Stimulated activated CD8-positive, alpha-beta memory T cell treated with anti-CD3 and anti-CD28 coated beads, Interleukin-7, amount 100 ng/mL, for 24 hours (primary cell): ENCODE results near the gene PRKD3.
"Not testable (repeated sequence)": the region's sequence is repeated elsewhere in the genome, so short reads cannot be mapped to it uniquely, and the experiment has no call there.

Source experiments
- DNase-seq: peaks from one replicate; pipeline ENCODE4 v3.0.0-alpha.2; 2020; ENCODE audit warnings: low read depth

PRKD3 gene

GRCh38 chr2:37316181-37316580, 8.5 kb downstream of the PRKD3 start:
- DNase-seq, result no peak

GRCh38 chr2:37315364-37315763, 9.3 kb downstream of the PRKD3 start:
- no peak for DNase-seq

- no peak for DNase-seq
Observed at GRCh38 chr2:37307500-37307899, 17.1 kb downstream of the PRKD3 start.

- no peak for DNase-seq
Observed at GRCh38 chr2:37306024-37306423, 18.6 kb downstream of the PRKD3 start.

- no peak for DNase-seq
Observed at GRCh38 chr2:37302701-37303252, 21.9 kb downstream of the PRKD3 start.

GRCh38 chr2:37301408-37301807, 23.2 kb downstream of the PRKD3 start:
- DNase-seq, result no peak

- no peak for DNase-seq
Observed at GRCh38 chr2:37300578-37300977, 24.1 kb downstream of the PRKD3 start.

- DNase-seq, result no peak
Observed at GRCh38 chr2:37300146-37300545, 24.5 kb downstream of the PRKD3 start.

GRCh38 chr2:37297632-37298031, 27.0 kb downstream of the PRKD3 start:
- no peak for DNase-seq

GRCh38 chr2:37295469-37296073, 29.1 kb downstream of the PRKD3 start:
- DNase-seq, result no peak

- not testable (repeated sequence) for DNase-seq
Observed at GRCh38 chr2:37294858-37295257, 29.8 kb downstream of the PRKD3 start.

- no peak for DNase-seq
Observed at GRCh38 chr2:37291680-37292079, 33.0 kb downstream of the PRKD3 start.

GRCh38 chr2:37287966-37288365, 36.7 kb downstream of the PRKD3 start:
- DNase-seq, result no peak

- no peak for DNase-seq
Observed at GRCh38 chr2:37284381-37284780, 40.3 kb downstream of the PRKD3 start.

- no peak for DNase-seq
Observed at GRCh38 chr2:37283207-37283606, 41.4 kb downstream of the PRKD3 start.

GRCh38 chr2:37282746-37283145, 41.9 kb downstream of the PRKD3 start:
- no peak for DNase-seq

GRCh38 chr2:37281916-37282315, 42.7 kb downstream of the PRKD3 start:
- no peak for DNase-seq

- DNase-seq, result no peak
Observed at GRCh38 chr2:37276291-37276690, 48.3 kb downstream of the PRKD3 start.
